ENCODE data around the gene CITED4.
"Not testable (repeated sequence)": the region's sequence is repeated elsewhere in the genome, so short reads cannot be mapped to it uniquely, and the experiment has no call there.

The CITED4 gene

GRCh38 chr1:40862008-40862863 is at the start of gene CITED4:
Gene CITED4, minus strand, starts transcription at chr1:40862363. Its CDS starts 236 bp downstream, at chr1:40862127.
- peak; percentile 87 for DNase-seq

- no peak for DNase-seq
Measured at GRCh38 chr1:40911105-40911504, 48.9 kb upstream of the CITED4 start.

- no peak for DNase-seq
Measured at GRCh38 chr1:40909281-40909680, 47.1 kb upstream of the CITED4 start.

DNA sequence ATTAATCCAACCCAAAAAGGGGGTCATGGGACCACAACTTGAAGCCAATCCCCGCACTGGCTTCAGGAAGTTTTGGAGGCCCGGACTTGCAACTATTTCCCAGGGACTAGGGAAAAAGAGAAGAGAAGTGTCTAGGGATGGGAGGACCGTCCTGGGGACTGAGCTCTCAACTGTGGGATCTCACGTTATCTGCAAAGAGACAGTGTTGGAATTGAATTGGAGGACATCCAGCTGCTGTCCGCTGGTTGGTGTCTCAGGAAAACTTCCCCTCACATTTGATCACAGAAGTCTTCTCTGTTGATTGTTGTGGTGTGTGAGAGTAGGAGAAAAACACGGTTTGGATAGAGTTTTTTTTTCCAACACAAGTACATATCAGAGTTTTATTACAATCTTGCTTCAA is 46.2 kb upstream of the CITED4 start:
- DNase-seq: no peak

DNA sequence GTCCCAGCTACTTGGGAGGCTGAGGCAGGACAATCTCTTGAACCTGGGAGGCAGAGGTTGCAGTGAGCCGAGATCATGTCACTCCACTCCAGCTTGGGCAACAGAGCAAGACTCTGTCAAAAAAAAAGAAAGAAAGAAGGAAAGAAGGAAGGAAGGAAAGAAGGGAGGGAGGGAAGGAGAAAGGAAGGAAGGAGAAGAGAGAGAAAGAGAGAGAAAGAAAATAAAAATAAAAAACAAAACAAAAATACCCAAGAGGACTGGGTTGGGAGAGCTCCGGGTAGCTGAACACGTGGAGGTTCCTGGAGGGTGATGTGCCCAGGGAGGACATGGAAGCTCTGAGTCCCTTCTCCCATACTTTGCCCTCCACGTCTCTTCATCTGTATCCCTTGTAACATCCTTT is 45.7 kb upstream of the CITED4 start:
- no peak for DNase-seq

DNA sequence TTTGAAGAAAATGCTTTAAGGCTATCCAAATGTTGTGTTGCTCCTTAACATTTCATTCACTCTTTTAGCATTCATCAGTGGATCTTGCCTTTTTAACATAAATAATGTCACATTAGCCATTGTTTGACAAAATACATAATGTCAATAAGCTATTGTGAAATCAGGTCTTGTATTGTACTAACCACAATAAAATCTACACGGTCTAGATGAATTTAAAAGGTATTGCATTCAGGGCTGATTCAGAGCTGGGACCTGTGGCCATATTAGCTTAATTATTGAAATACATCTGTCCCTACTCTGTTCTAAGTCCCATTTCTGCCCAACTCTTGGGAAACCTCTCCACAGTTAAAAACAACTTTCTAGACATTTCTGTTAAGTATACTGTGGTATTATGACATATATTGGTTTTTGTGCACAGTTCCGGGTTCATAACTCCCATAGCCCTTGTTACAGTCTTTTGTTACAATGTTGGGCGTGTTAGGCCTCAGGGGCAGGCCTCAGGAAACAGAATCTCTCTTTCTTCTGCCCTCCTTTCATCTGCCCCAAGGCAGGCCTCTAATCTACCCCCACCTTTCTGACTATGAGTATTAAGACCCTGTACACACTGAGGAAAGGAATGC is 44.7 kb upstream of the CITED4 start:
- no peak for DNase-seq

GRCh38 chr1:40905061-40905460 is 42.9 kb upstream of the CITED4 start:
- no peak for DNase-seq

DNA sequence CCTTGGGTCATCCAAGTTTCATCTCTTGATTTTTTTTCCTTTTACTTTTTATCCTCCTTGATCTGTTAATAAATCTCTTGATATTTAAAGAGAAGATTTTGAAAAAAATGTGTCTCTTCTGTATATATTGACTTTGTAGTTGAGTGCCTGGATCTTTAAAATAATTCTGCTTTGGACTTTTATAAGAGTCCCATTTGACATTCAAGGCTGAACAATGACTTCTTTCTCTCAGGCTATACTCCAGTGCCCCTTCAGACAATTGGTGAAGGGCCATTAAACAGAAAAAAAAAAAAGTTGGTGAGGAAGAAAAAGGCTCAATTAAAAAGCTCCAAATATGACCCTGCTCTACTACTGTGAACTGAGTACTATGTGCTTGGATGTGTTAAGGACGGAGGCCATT is 40.9 kb upstream of the CITED4 start:
- DNase-seq: no peak

DNA sequence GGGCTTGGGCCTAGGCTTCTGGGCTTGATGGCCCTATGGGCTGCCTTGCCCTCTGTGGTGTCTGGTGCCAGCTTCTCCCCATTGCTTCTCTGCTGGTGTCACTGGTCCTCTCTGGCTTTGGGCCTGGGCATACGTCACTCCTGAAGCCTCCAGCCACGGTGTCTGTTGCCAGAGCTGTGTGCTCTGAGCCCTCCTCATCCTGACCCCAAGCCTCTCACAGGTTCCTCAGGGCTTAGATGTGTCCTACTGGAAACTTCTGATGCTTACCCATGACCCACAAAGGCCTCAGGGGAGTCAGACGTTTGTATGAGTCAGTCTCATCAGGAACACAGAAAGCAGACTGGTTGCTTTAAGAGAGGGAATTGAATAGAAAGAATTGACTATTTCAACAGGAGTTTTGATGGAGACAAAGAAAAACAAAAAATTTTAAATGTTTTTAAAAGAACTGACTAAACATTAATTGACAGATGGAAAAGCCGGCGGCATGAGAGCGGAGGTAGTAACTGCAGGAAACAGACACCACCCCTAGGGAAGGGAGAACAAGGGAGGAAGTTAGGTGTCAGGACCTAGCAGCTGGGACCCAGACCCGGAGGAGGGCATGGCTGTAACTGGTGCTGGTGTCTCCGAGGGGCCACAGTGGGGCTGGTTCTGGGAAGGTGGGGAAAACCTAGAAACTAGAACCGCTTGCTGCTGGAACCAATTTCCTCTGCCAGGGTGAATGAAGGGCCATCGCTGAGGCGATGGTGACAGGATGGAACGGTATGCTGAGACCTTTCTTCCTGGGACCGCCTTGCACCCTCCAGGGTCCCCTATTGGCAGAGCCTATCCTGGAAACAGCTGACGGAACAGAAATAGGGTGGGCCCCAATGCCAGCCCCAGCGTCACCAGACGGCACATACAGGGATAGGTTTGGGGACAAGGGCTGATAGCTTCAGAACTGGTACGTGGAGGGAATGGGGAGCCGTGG is 40.0 kb upstream of the CITED4 start:
- no peak for DNase-seq

GRCh38 chr1:40899230-40899870 is 37.2 kb upstream of the CITED4 start:
- DNase-seq: no peak

- DNase-seq: no peak
Measured at GRCh38 chr1:40898431-40898901, 36.3 kb upstream of the CITED4 start.

- DNase-seq: no peak
Measured at GRCh38 chr1:40897513-40897912, 35.4 kb upstream of the CITED4 start.

- no peak for DNase-seq
Measured at GRCh38 chr1:40896482-40896881, 34.3 kb upstream of the CITED4 start.

DNA sequence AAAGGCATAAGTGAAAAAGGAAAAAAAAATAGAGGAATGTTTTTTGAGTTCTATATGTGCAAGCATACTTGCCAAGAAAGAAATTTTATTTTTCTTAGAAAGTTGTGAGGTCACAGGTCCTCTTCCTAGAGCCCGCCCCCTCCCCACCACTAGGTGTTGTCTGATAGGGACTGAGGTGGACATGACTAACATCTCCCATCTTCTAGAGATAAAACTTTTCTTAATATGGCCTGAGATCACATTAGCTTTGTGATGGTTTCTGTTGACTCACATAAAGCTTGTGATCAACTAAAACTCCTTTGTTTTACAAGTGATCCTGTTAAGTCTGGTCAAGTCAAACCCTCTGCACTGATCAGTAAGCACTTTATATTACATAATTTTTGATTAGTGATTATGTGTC is 33.4 kb upstream of the CITED4 start:
- DNase-seq: no peak

DNA sequence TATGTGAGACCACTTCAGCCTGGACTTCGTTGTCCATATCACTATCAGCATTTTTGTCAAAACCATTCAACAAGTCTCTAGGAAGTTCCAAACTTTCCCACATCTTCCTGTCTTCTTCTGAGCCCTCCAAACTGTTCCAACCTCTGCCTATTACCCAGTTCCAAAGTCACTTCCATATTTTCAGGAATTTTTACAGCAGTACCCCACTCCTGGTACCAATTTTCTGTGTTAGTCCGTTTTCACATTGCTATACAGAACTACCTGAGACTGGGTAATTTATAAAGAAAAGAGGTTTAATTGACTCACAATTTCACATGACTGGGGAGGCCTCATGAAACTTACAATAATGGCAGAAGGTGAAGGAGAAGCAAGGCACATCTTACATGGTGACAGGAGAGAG is 32.7 kb upstream of the CITED4 start:
- DNase-seq: not testable (repeated sequence)

DNA sequence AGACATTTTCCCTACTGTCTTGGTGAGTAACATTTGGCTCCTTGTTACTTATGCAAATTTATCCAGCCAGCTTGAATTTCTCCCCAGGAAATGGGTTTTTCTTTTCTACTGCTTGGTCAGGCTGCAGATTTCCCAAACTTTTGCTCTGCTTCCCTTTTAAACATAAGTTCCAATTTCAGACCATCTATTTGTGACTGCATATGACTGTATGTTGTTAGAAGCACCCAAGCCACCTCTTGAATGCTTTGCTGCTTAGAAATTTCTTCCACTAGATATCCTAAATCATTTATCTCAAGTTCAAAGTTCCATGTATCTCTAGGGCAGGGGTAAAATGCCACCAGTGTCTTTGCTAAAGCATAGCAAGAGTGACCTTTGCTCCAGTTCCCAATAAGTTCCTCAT is 32.3 kb upstream of the CITED4 start:
- DNase-seq: no peak

GRCh38 chr1:40893946-40894345 is 31.8 kb upstream of the CITED4 start:
- no peak for DNase-seq

GRCh38 chr1:40892354-40892753 is 30.2 kb upstream of the CITED4 start:
- no peak for DNase-seq

GRCh38 chr1:40890771-40891170 is 28.6 kb upstream of the CITED4 start:
- no peak for DNase-seq

- no peak for DNase-seq
Measured at GRCh38 chr1:40887652-40888051, 25.5 kb upstream of the CITED4 start.

DNA sequence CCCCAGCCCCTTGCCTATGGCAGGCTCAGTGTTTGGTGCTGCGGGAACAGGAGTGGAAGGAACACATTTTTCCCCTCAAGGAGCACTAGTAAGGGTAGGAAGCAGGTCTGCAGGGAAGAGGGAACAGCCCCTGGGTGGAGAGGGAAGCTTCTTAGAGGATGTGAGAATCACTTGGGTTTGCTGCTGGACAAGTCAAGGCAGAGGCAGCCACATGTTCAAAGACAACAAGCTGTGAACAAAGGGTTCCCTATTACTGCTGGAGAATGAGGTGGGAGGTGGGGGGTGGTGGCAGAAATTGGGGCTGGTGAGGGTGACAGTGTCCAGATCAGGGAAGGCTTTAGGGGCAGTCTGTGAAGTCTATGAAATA is 24.8 kb upstream of the CITED4 start:
- DNase-seq: no peak

GRCh38 chr1:40886318-40887011 is 24.3 kb upstream of the CITED4 start:
- no peak for DNase-seq
